Transverse colon (tissue), 4 donors: ENCODE data around the gene MT1B.

Experiments used
- POLR2A ChIP-seq: fragments of 450-650 bp; IDR thresholded peaks from one replicate; pipeline ENCODE4 v1.6.1; 2016; ENCODE audit warnings: antibody characterized with exemption, mild to moderate bottlenecking, moderate library complexity
- POLR2AphosphoS5 ChIP-seq, 3 donors: sonication (generic); formaldehyde crosslinking; IDR thresholded peaks; one replicate each; pipeline ENCODE4 v1.6.1; 2016; ENCODE audit warnings: antibody characterized with exemption in 3 of 3
- TF ChIP-seq, protein P1 (sequence below), 5 experiments: fragments of 200-600 bp in 3 of 5; fragments of 450-650 bp in 2 of 5; sonication (generic) in 3 of 5; IDR thresholded peaks; 1 replicate in 2 of 5; 2 replicates in 3 of 5; pipeline ENCODE4 v1.5.1; 2016 to 2017; ENCODE audit warnings: antibody characterized with exemption in 5 of 5, inconsistent platforms in 3 of 5, mild to moderate bottlenecking in 2 of 5, moderate library complexity in 1 of 5

DNA sequence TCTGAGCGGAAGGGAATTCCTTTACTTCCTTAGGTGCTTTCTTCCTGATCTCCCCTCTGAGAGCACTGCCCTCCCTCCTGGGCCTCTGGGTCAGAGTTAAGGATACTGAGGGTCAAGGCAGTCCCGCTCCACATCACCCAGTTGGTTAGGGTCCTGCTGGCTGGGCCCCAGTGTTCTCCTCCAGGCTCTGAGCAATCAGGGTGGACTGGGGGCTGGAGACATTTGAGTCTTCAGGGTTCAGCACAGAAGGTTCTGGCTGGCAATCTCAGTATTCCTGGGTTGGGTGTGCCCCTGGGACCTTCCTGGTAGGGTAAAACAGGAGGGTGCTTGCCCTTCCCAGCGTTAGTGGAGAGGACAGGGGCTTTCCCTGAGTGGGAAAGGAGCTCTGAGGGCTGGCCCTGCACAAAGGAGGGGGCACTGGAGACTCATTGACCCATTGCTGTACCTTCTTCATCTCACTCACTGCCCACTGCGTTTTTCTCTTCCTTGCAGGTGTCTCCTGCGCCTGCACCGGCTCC lies 18.8 kb upstream of the MT1B start:
- TF ChIP-seq POLR2A (no peak), POLR2AphosphoS5 (IDR thresholded peaks at IDR 0.05) (no peak)
- TF ChIP-seq, protein P1, sequence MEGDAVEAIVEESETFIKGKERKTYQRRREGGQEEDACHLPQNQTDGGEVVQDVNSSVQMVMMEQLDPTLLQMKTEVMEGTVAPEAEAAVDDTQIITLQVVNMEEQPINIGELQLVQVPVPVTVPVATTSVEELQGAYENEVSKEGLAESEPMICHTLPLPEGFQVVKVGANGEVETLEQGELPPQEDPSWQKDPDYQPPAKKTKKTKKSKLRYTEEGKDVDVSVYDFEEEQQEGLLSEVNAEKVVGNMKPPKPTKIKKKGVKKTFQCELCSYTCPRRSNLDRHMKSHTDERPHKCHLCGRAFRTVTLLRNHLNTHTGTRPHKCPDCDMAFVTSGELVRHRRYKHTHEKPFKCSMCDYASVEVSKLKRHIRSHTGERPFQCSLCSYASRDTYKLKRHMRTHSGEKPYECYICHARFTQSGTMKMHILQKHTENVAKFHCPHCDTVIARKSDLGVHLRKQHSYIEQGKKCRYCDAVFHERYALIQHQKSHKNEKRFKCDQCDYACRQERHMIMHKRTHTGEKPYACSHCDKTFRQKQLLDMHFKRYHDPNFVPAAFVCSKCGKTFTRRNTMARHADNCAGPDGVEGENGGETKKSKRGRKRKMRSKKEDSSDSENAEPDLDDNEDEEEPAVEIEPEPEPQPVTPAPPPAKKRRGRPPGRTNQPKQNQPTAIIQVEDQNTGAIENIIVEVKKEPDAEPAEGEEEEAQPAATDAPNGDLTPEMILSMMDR (IDR thresholded peaks at IDR 0.05) = no peak
